Measurements from ENCODE around the gene GIMAP8. TPM values are rescaled to one million over a fixed set of nuclear protein-coding genes. Genes with fewer than 3 reads are reported as not detected.
A peak's percentile ranks its signal among the peaks of the same experiment; 100 is the strongest.

The GIMAP8 gene
- total and polyA plus RNA-seq, 11 donors: 11.3 to 36.0 (median 14.9) TPM

- Histone ChIP-seq H3K27me3 (no peaks in the 10 kb centered on the region), H3K9me3 (no peaks in the 10 kb centered on the region), H3K4me1 (no peaks in the 10 kb centered on the region), H3K27ac (no peak overlapping the region), H3K4me3 (no peak overlapping the region), H3K36me3 (peaks cover 0 to 6% (median 0%) of the 10 kb centered on the region in 9 donors)
- intact Hi-C loops (cut with DNase I): loop anchor here in 1 of 10 donors (10.0 kb wide), 1 partner anchor 131 kb away; no protein-coding TSS in a partner anchor
- DNase-seq (peak in 1 of 5 donors; percentile 12), ATAC-seq (no peak)
- WGBS, 4 donors: 80 to 93% (median 89%) methylated on average over 18 to 19 of the region's 19 CpGs
- TF ChIP-seq, protein P1, sequence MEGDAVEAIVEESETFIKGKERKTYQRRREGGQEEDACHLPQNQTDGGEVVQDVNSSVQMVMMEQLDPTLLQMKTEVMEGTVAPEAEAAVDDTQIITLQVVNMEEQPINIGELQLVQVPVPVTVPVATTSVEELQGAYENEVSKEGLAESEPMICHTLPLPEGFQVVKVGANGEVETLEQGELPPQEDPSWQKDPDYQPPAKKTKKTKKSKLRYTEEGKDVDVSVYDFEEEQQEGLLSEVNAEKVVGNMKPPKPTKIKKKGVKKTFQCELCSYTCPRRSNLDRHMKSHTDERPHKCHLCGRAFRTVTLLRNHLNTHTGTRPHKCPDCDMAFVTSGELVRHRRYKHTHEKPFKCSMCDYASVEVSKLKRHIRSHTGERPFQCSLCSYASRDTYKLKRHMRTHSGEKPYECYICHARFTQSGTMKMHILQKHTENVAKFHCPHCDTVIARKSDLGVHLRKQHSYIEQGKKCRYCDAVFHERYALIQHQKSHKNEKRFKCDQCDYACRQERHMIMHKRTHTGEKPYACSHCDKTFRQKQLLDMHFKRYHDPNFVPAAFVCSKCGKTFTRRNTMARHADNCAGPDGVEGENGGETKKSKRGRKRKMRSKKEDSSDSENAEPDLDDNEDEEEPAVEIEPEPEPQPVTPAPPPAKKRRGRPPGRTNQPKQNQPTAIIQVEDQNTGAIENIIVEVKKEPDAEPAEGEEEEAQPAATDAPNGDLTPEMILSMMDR (IDR thresholded peaks at IDR 0.05): no peak
- no peak for TF ChIP-seq POLR2A (IDR thresholded peaks at IDR 0.05)
Observed at GRCh38 chr7:150415161-150416153, 35.0 kb upstream of the GIMAP8 start.

- intact Hi-C loops (cut with DNase I): loop anchor here in 1 of 10 donors (10.0 kb wide), 1 partner anchor 132 kb away; no protein-coding TSS in a partner anchor
- TF ChIP-seq POLR2A (IDR thresholded peaks at IDR 0.05): no peak
- TF ChIP-seq, protein P1 (IDR thresholded peaks at IDR 0.05): no peak
- no peak overlapping the region for H3K4me3 ChIP-seq
- H3K36me3 ChIP-seq: no peaks in the 10 kb centered on the region
- no peaks in the 10 kb centered on the region for H3K27me3 ChIP-seq
- no peaks in the 10 kb centered on the region for H3K9me3 ChIP-seq
- 93 to 96% (median 95%) methylated on average over 9 to 10 of the region's 10 CpGs for WGBS, 4 donors
- DNase-seq (peak in 1 of 5 donors; percentile 7), ATAC-seq (no peak)
- H3K4me1 ChIP-seq: peaks cover 0 to 6% (median 0%) of the 10 kb centered on the region in 12 donors
- H3K27ac ChIP-seq: no peak overlapping the region
Observed at GRCh38 chr7:150417239-150417638, 33.2 kb upstream of the GIMAP8 start.

DNA sequence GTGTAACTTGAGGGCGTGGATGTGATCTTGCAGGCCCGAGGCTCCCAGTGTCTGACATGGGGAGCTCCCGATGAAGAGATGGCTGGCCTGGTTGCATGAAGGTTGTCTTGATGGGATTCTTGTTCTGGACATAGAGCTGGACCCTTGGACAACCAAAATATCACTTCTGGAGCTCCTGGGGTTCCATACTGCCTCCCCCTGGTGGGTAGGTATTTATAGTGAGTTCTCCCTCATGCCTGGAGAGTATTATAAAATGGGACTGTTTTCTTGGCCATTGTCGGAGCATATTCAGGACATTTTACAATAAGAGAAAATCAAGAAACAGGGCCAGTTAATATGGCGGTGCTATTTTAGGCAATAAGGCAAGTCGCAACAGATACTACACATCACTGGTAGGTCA lies 32.6 kb upstream of the GIMAP8 start:
- 92 to 98% (median 95%) methylated on average over 6 of the region's 6 CpGs for WGBS, 4 donors
- Histone ChIP-seq H3K27me3 (no peaks in the 10 kb centered on the region), H3K9me3 (no peaks in the 10 kb centered on the region), H3K36me3 (no peaks in the 10 kb centered on the region), H3K27ac (no peak overlapping the region), H3K4me1 (peaks cover 0 to 6% (median 0%) of the 10 kb centered on the region in 12 donors), H3K4me3 (no peak overlapping the region)
- ATAC-seq: no peak
- TF ChIP-seq POLR2A (IDR thresholded peaks at IDR 0.05): no peak
- TF ChIP-seq, protein P1 (IDR thresholded peaks at IDR 0.05): no peak
- intact Hi-C loops (cut with DNase I): loop anchor here in 1 of 10 donors (10.0 kb wide), 1 partner anchor 133 kb away; no protein-coding TSS in a partner anchor
- peak in 1 of 5 donors; percentile 4 for DNase-seq

GRCh38 chr7:150420242-150420641 lies 30.2 kb upstream of the GIMAP8 start:
- ATAC-seq: no peak
- intact Hi-C loops (cut with DNase I): loop anchor here in 9 of 10 donors (2.0 to 5.0 kb wide), 3 partner anchors 63 to 133 kb away; no protein-coding TSS in a partner anchor
- H3K4me1 ChIP-seq: peaks cover 0 to 6% (median 0%) of the 10 kb centered on the region in 12 donors

More at GRCh38 chr7:150420242-150420641, 30.2 kb upstream of the GIMAP8 start:
- Histone ChIP-seq H3K4me3 (no peak overlapping the region), H3K9me3 (no peaks in the 10 kb centered on the region), H3K27ac (no peak overlapping the region), H3K27me3 (no peaks in the 10 kb centered on the region), H3K36me3 (no peaks in the 10 kb centered on the region)
- no peak for TF ChIP-seq POLR2A (IDR thresholded peaks at IDR 0.05)
- DNase-seq: peak in 1 of 5 donors; percentile 6
- 73 to 83% (median 79%) methylated on average over 2 of the region's 2 CpGs for WGBS, 4 donors

All from heart left ventricle (tissue), 16 donors.